H1 (cell line): Measurements from ENCODE around the gene ACTL6A. TPM values are rescaled to one million over a fixed set of nuclear protein-coding genes. Genes with fewer than 3 reads are reported as not detected.

ENCODE experiments used
- CTCF ChIA-PET: fragments of 300-600 bp; sonication (Branson Sonifier 250); formaldehyde crosslinking; loops from one replicate; lab custom pipeline; 2021; ENCODE audit not compliant: partially characterized antibody; lab: Charles Lee
- POLR2A ChIA-PET: fragments of 300-600 bp; sonication (Branson Sonifier 250); formaldehyde crosslinking; loops from one replicate; lab custom pipeline; 2021; ENCODE audit warnings: inconsistent platforms; ENCODE audit not compliant: partially characterized antibody; lab: Charles Lee
- DNase-seq, 2 experiments: peaks; one replicate each; pipeline versions ENCODE4 v3.0.0 to v3.0.0-alpha.2; 2010 to 2022; ENCODE audit warnings: low spot score in 2 of 2, low read depth in 1 of 2, mixed read lengths in 1 of 2
- FAIRE-seq: peaks from 2 replicates; lab custom pipeline; 2011; peaks lifted over from hg19 to GRCh38; lab: Jason Lieb, UNC
- H2AFZ ChIP-seq: 2 replicates; pipeline ENCODE4 v1.8.1; 2012; ENCODE audit warnings: low read length, inconsistent platforms
- H2AK5ac ChIP-seq: 2 replicates; pipeline ENCODE4 v1.6.1; 2013; ENCODE audit warnings: low read depth, low read length
- H2BK120ac ChIP-seq: replicated peaks from 2 replicates; pipeline ENCODE3; 2013; ENCODE audit warnings: low read depth, low read length, inconsistent platforms
- H2BK12ac ChIP-seq: 2 replicates; pipeline ENCODE4 v1.6.1; 2013; ENCODE audit warnings: low read depth, low read length
- H2BK15ac ChIP-seq: 2 replicates; pipeline ENCODE4 v1.6.1; 2013; ENCODE audit warnings: low read length
- H2BK20ac ChIP-seq: 2 replicates; pipeline ENCODE4 v1.6.1; 2013; ENCODE audit warnings: low read length
- H2BK5ac ChIP-seq: 2 replicates; pipeline ENCODE4 v1.6.1; 2013; ENCODE audit warnings: low read depth, low read length
- H3K14ac ChIP-seq: 2 replicates; pipeline ENCODE4 v1.6.1; 2013; ENCODE audit warnings: inconsistent platforms; ENCODE audit not compliant: insufficient read length
- H3K18ac ChIP-seq: 2 replicates; pipeline ENCODE4 v1.6.1; 2013; ENCODE audit warnings: low read length; ENCODE audit errors: extremely low read depth
- H3K23ac ChIP-seq: 2 replicates; pipeline ENCODE4 v1.6.1; 2013; ENCODE audit warnings: inconsistent platforms; ENCODE audit not compliant: insufficient read length
- H3K23me2 ChIP-seq: 2 replicates; pipeline ENCODE4 v1.6.1; 2013; ENCODE audit warnings: low read depth, low read length
- H3K27ac ChIP-seq: 2 replicates; pipeline ENCODE4 v1.6.1; 2011; ENCODE audit warnings: low read depth, low read length, inconsistent platforms
- H3K27me3 ChIP-seq, 4 experiments: replicated peaks in 1 of 4; 1 replicate in 1 of 4; 2 replicates in 3 of 4; pipeline versions ENCODE4 v1.6.1 to v1.8.1; 2011 to 2013; ENCODE audit warnings: low read length in 3 of 4, mild to moderate bottlenecking in 3 of 4, inconsistent platforms in 2 of 4, mixed read lengths in 2 of 4, moderate library complexity in 1 of 4; ENCODE audit not compliant: control insufficient read depth in 3 of 4, insufficient read depth in 3 of 4; ENCODE audit errors: extremely low read depth in 1 of 4
- H3K36me3 ChIP-seq, 4 experiments: 2 replicates each; pipeline versions ENCODE4 v1.6.1 to v1.8.1; 2011 to 2013; ENCODE audit warnings: mild to moderate bottlenecking in 4 of 4, low read length in 3 of 4, moderate library complexity in 2 of 4, control low read depth in 1 of 4, inconsistent platforms in 1 of 4; ENCODE audit not compliant: insufficient read depth in 4 of 4, control insufficient read depth in 2 of 4
- H3K4ac ChIP-seq: replicated peaks from 2 replicates; pipeline ENCODE3; 2013; ENCODE audit warnings: low read length, low read depth, mixed read lengths, inconsistent platforms; ENCODE audit not compliant: insufficient read length
- H3K4me1 ChIP-seq, 4 experiments: replicated peaks in 1 of 4; 1 replicate in 1 of 4; 2 replicates in 3 of 4; pipeline versions ENCODE4 v1.6.1 to v1.8.1; 2011 to 2013; ENCODE audit warnings: low read length in 3 of 4, inconsistent platforms in 2 of 4, mixed read lengths in 1 of 4; ENCODE audit not compliant: insufficient read depth in 4 of 4, control insufficient read depth in 3 of 4
- H3K4me2 ChIP-seq, 2 experiments: 2 replicates each; pipeline versions ENCODE4 v1.6.1 to v1.8.1; 2011 to 2013; ENCODE audit warnings: low read depth in 2 of 2, low read length in 2 of 2, control low read depth in 1 of 2, inconsistent platforms in 1 of 2, mild to moderate bottlenecking in 1 of 2; ENCODE audit not compliant: insufficient read depth in 1 of 2
- H3K4me3 ChIP-seq, 4 experiments: fragments of 200-600, 300-600 bp in 1 of 4; sonication (generic), shearing (Covaris generic), sonication (Bioruptor Twin) in 1 of 4; 2 replicates each; pipeline versions ENCODE4 v1.5.1 to v1.8.1; 2011 to 2016; ENCODE audit warnings: low read length in 4 of 4, low read depth in 3 of 4, control low read depth in 2 of 4, inconsistent platforms in 2 of 4, mild to moderate bottlenecking in 2 of 4, mixed read lengths in 1 of 4, moderate library complexity in 1 of 4; ENCODE audit not compliant: insufficient read depth in 2 of 4; ENCODE audit errors: extremely low read depth in 1 of 4
- H3K56ac ChIP-seq: replicated peaks from 2 replicates; pipeline ENCODE3; 2013; ENCODE audit warnings: low read depth, mild to moderate bottlenecking, mixed read lengths, low read length, inconsistent platforms; ENCODE audit not compliant: insufficient read length
- H3K79me1 ChIP-seq: 2 replicates; pipeline ENCODE4 v1.6.1; 2013; ENCODE audit warnings: low read depth, low read length, control low read depth
- H3K79me2 ChIP-seq, 2 experiments: 2 replicates each; pipeline versions ENCODE4 v1.6.1 to v1.8.1; 2012 to 2013; ENCODE audit warnings: low read length in 2 of 2, mild to moderate bottlenecking in 2 of 2, inconsistent platforms in 1 of 2; ENCODE audit not compliant: insufficient read depth in 2 of 2, control insufficient read depth in 1 of 2
- H3K9ac ChIP-seq, 4 experiments: replicated peaks in 1 of 4; 1 replicate in 1 of 4; 2 replicates in 3 of 4; pipeline versions ENCODE4 v1.6.1 to v1.8.1; 2011 to 2013; ENCODE audit warnings: low read depth in 3 of 4, low read length in 3 of 4, control low read depth in 2 of 4, mild to moderate bottlenecking in 2 of 4, moderate library complexity in 2 of 4, inconsistent platforms in 1 of 4; ENCODE audit errors: extremely low read depth in 1 of 4
- H3K9me3 ChIP-seq, 2 experiments: 2 replicates each; pipeline versions ENCODE4 v1.6.1 to v1.8.1; 2012 to 2013; ENCODE audit warnings: mild to moderate bottlenecking in 2 of 2, moderate library complexity in 2 of 2, control low read depth in 1 of 2, inconsistent platforms in 1 of 2, low read depth in 1 of 2, low read length in 1 of 2, mixed read lengths in 1 of 2; ENCODE audit not compliant: insufficient read depth in 2 of 2
- H4K20me1 ChIP-seq, 2 experiments: replicated peaks in 1 of 2; 2 replicates each; pipeline versions ENCODE3 to v1.8.1; 2011 to 2013; ENCODE audit warnings: inconsistent platforms in 2 of 2, low read length in 2 of 2, mild to moderate bottlenecking in 1 of 2; ENCODE audit not compliant: insufficient read depth in 2 of 2, control insufficient read depth in 1 of 2
- H4K5ac ChIP-seq: 2 replicates; pipeline ENCODE4 v1.6.1; 2013; ENCODE audit warnings: low read length, low read depth, mixed read lengths, inconsistent platforms; ENCODE audit not compliant: insufficient read length
- H4K8ac ChIP-seq: 2 replicates; pipeline ENCODE4 v1.8.0; 2013; ENCODE audit warnings: mild to moderate bottlenecking, moderate library complexity, low read length, inconsistent platforms; ENCODE audit not compliant: insufficient read depth; ENCODE audit errors: extremely low read depth
- H4K91ac ChIP-seq: replicated peaks from 2 replicates; pipeline ENCODE3; 2013; ENCODE audit warnings: low read length, mixed read lengths, inconsistent platforms; ENCODE audit not compliant: insufficient read length
- ASH2L ChIP-seq: fragments of 200-600, 300-600 bp; sonication (generic); IDR thresholded peaks from one replicate; pipeline ENCODE4 v1.7.1; 2017; ENCODE audit warnings: low read length
- ATF3 ChIP-seq: IDR thresholded peaks from 2 replicates; pipeline ENCODE4 v1.6.1; 2011; ENCODE audit warnings: low read depth, mild to moderate bottlenecking, low read length; ENCODE audit not compliant: insufficient read depth
- GTF2F1 ChIP-seq: IDR thresholded peaks from 2 replicates; pipeline ENCODE4 v1.6.1; 2012; ENCODE audit warnings: low read depth, low read length, improper control_type of control experiment, borderline replicate concordance
- HDAC2 ChIP-seq, 2 experiments: fragments of 300-600 bp in 1 of 2; sonication (generic) in 1 of 2; IDR thresholded peaks; 2 replicates each; pipeline ENCODE4 v1.6.1; 2011 to 2012; ENCODE audit warnings: low read depth in 2 of 2, low read length in 2 of 2, mild to moderate bottlenecking in 2 of 2, moderate library complexity in 2 of 2, borderline replicate concordance in 1 of 2, inconsistent platforms in 1 of 2
- HDAC6 ChIP-seq: IDR thresholded peaks from one replicate; pipeline ENCODE4 v1.7.1; 2012; ENCODE audit warnings: low read depth, mild to moderate bottlenecking, inconsistent platforms, low read length, moderate library complexity
- RXRA ChIP-seq: IDR thresholded peaks from 2 replicates; pipeline ENCODE4 v1.6.1; 2011; ENCODE audit warnings: low read depth, mild to moderate bottlenecking, low read length, moderate library complexity; ENCODE audit not compliant: insufficient read depth
- SP1 ChIP-seq: IDR thresholded peaks from 2 replicates; pipeline ENCODE4 v1.6.1; 2011; ENCODE audit warnings: low read depth, low read length
- SP2 ChIP-seq: IDR thresholded peaks from 2 replicates; pipeline ENCODE4 v1.6.1; 2012; ENCODE audit warnings: mild to moderate bottlenecking, low read length, inconsistent platforms
- WGBS, 2 experiments: shearing (Covaris generic) in 1 of 2; methylation state at CpG; one replicate each; pipeline versions ENCODE4 v1.1.6 to v1.1.7; 2013 to 2015; ENCODE audit warnings: low lambda C conversion rate in 2 of 2, mixed read lengths in 2 of 2, inconsistent platforms in 1 of 2, low coverage in 1 of 2, missing lambda C conversion rate in 1 of 2; ENCODE audit not compliant: insufficient replicate concordance in 2 of 2, insufficient coverage in 1 of 2, insufficient read length in 1 of 2; ENCODE audit errors: extremely low coverage in 1 of 2, missing lambda C conversion rate in 1 of 2; 5-methylcytosine and 5-hydroxymethylcytosine counted together
- polyA plus RNA-seq, 7 experiments: library from polyadenylated mRNA; depleted of rRNA in 3 of 7; stranded (reverse) in 5 of 7; unstranded in 2 of 7; fragments of >200 nt in 5 of 7; fragments of 200-250 nt in 2 of 7; gene quantifications; 1 replicate in 5 of 7; 2 replicates in 1 of 7; 4 replicates in 1 of 7; pipeline versions ENCODE4 v1.2.1 to v1.2.3, GENCODE V29; 2011 to 2013; ENCODE audit warnings: missing spikeins in 2 of 7, mixed read lengths in 2 of 7
- total RNA-seq: library from RNA; stranded (reverse); fragmentation: NEBNext Ultra II Directional; extraction: Animal tissue kit (Norgen Biotek cat#: 25700); gene quantifications from 2 replicates; pipeline ENCODE4 v1.2.1, GENCODE V29; 2021
- TF ChIP-seq, protein P1 (sequence below): IDR thresholded peaks from 2 replicates; pipeline ENCODE4 v1.6.1; 2011; ENCODE audit warnings: low read length, improper control_type of control experiment

ACTL6A gene
- total and polyA plus RNA-seq, 2 of the 8 experiments (the other 6 are each of a cell fraction or from before 2014, with no cell fraction given): 76.9 to 99.5 TPM

GRCh38 chr3:179606534-179607085 is 43.9 kb downstream of the ACTL6A start:
- no peaks in the 10 kb centered on the region for H3K79me1 ChIP-seq
- no peak overlapping the region for H2BK5ac ChIP-seq
- no peaks in the 10 kb centered on the region for H4K20me1 ChIP-seq
- no peak for FAIRE-seq
- no peak overlapping the region for H3K18ac ChIP-seq
- peaks cover 0 to 45% of the 10 kb centered on the region in 2 experiments; a peak in 2 of 4 replicates for H3K79me2 ChIP-seq
- DNase-seq: no peak
- POLR2A ChIA-PET: interaction anchor here (1.1 to 1.4 kb wide), 3 partner anchors 9 to 43 kb away, joined by 3 to 4 read pairs (median 3); no protein-coding TSS in a partner anchor
- no peak overlapping the region for H2BK120ac ChIP-seq
- H2BK12ac ChIP-seq: no peak overlapping the region
- H3K14ac ChIP-seq: no peak overlapping the region
- no peak overlapping the region for H3K23ac ChIP-seq
- no peak overlapping the region for H4K8ac ChIP-seq
- H3K4ac ChIP-seq: no peak overlapping the region
- no peak overlapping the region for H3K9ac ChIP-seq
- no peak overlapping the region for H4K5ac ChIP-seq
- H2AK5ac ChIP-seq: no peak overlapping the region
- CTCF ChIA-PET: no interaction called here
- no peak overlapping the region for H4K91ac ChIP-seq
- H3K4me3 ChIP-seq: no peak overlapping the region
- no peak overlapping the region for H3K4me2 ChIP-seq
- peaks cover 0 to 13% (median 2%) of the 10 kb centered on the region in 4 experiments; a peak in 3 of 8 replicates for H3K36me3 ChIP-seq
- no peak overlapping the region for H2BK15ac ChIP-seq
- TF ChIP-seq, protein P1, sequence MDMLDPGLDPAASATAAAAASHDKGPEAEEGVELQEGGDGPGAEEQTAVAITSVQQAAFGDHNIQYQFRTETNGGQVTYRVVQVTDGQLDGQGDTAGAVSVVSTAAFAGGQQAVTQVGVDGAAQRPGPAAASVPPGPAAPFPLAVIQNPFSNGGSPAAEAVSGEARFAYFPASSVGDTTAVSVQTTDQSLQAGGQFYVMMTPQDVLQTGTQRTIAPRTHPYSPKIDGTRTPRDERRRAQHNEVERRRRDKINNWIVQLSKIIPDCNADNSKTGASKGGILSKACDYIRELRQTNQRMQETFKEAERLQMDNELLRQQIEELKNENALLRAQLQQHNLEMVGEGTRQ: no peak
- TF ChIP-seq SP1: no peak
- no peak for TF ChIP-seq ATF3
- no peak for TF ChIP-seq RXRA
- TF ChIP-seq HDAC2 (IDR thresholded peaks at IDR 0.05; ENCODE audit: borderline replicate concordance in 1 of 2, low read depth in 2 of 2, low read length in 2 of 2): no peak
- no peak for TF ChIP-seq GTF2F1
- TF ChIP-seq SP2: no peak
- TF ChIP-seq ASH2L: no peak
- TF ChIP-seq HDAC6: no peak
- no peak overlapping the region for H3K27ac ChIP-seq
- no peaks in the 10 kb centered on the region for H3K27me3 ChIP-seq
- peaks cover 4% of the 10 kb centered on the region for H3K23me2 ChIP-seq
- H3K56ac ChIP-seq: no peak overlapping the region
- no peak overlapping the region for H2AFZ ChIP-seq
- H2BK20ac ChIP-seq: no peak overlapping the region
- no peaks in the 10 kb centered on the region for H3K4me1 ChIP-seq
- no peaks in the 10 kb centered on the region for H3K9me3 ChIP-seq
- WGBS, 2 experiments: 87% methylated on average over 4 of the region's 4 CpGs; no CpG with 5 or more reads in 1 of the 2 experiments
